Parathyroid adenoma (tissue), 2 donors: Measurements from ENCODE around the gene PTP4A1.
"Not testable (repeated sequence)": the region's sequence is repeated elsewhere in the genome, so short reads cannot be mapped to it uniquely, and the experiment has no call there.

Experiments used
- H2AFZ ChIP-seq: fragments of 300-600 bp; sonication (generic); one replicate; pipeline ENCODE4 v1.7.0; 2017; ENCODE audit warnings: antibody characterized with exemption, mild to moderate bottlenecking
- H3K27ac ChIP-seq: fragments of 300-600 bp; sonication (generic); one replicate; pipeline ENCODE4 v1.7.0; 2017
- H3K27me3 ChIP-seq: fragments of 300-600 bp; sonication (generic); one replicate; pipeline ENCODE4 v1.7.0; 2017; ENCODE audit warnings: low read length; ENCODE audit not compliant: control insufficient read depth, insufficient read depth
- H3K36me3 ChIP-seq: fragments of 300-600 bp; sonication (generic); one replicate; pipeline ENCODE4 v1.7.0; 2017; ENCODE audit warnings: low read length; ENCODE audit not compliant: control insufficient read depth, insufficient read depth
- H3K4me1 ChIP-seq: fragments of 300-600 bp; sonication (generic); one replicate; pipeline ENCODE4 v1.7.0; 2017; ENCODE audit warnings: control low read depth
- H3K4me2 ChIP-seq: fragments of 300-600 bp; sonication (generic); one replicate; pipeline ENCODE4 v1.7.0; 2017; ENCODE audit warnings: low read length
- H3K4me3 ChIP-seq: fragments of 300-600 bp; sonication (generic); one replicate; pipeline ENCODE4 v1.7.0; 2017; ENCODE audit warnings: low read depth, low read length
- H3K79me2 ChIP-seq: fragments of 300-600 bp; sonication (generic); one replicate; pipeline ENCODE4 v1.7.0; 2017; ENCODE audit warnings: control low read depth
- H3K9ac ChIP-seq: fragments of 300-600 bp; sonication (generic); one replicate; pipeline ENCODE4 v1.7.0; 2017; ENCODE audit warnings: mild to moderate bottlenecking
- H3K9me3 ChIP-seq: fragments of 300-600 bp; sonication (generic); one replicate; pipeline ENCODE4 v1.7.0; 2017; ENCODE audit warnings: low read length; ENCODE audit not compliant: control insufficient read depth
- TF ChIP-seq, protein P1 (sequence below): fragments of 300-600 bp; sonication (generic); IDR thresholded peaks from one replicate; pipeline ENCODE4 v1.7.0; 2017; ENCODE audit warnings: antibody characterized with exemption, mild to moderate bottlenecking
- donor health status: primary hyperparathyroidism.

PTP4A1 gene

DNA sequence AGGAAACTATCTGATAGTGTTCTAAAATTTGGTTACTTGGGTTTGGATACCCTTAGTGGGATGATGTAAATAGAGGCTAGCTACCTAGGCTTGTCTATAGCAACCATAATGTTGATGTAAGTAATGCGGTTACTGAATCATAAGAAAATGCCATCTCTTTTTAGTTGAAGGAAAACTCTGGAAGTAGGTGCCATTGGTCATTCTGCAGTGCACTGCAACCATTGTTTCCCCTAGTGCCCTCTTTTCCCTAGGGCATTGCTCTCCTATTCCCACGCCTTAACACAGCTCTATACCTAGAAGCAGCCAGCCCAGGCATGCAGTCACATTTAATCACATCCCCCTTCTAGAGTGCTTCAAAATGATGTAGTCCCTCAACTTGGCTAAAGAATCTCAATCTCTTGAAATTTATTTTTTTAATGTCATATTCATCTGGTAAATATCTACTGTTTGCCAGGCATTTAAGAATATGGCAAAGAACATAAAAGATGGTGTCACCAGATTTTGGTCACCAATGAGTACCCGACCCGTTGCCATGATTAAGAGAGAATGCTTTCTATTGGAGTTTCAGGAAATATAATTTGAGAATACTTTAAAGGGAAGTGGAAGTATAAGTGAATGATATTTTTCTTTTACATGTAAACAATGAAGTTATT, 10.4 kb downstream of the PTP4A1 start:
- Histone ChIP-seq H2AFZ (no peak overlapping the region), H3K4me3 (no peak overlapping the region), H3K9me3 (no peaks in the 10 kb centered on the region), H3K9ac (no peak overlapping the region), H3K79me2 (no peaks in the 10 kb centered on the region), H3K4me1 (no peaks in the 10 kb centered on the region), H3K4me2 (no peak overlapping the region), H3K36me3 (no peaks in the 10 kb centered on the region), H3K27me3 (no peaks in the 10 kb centered on the region), H3K27ac (no peak overlapping the region)
- TF ChIP-seq, protein P1, sequence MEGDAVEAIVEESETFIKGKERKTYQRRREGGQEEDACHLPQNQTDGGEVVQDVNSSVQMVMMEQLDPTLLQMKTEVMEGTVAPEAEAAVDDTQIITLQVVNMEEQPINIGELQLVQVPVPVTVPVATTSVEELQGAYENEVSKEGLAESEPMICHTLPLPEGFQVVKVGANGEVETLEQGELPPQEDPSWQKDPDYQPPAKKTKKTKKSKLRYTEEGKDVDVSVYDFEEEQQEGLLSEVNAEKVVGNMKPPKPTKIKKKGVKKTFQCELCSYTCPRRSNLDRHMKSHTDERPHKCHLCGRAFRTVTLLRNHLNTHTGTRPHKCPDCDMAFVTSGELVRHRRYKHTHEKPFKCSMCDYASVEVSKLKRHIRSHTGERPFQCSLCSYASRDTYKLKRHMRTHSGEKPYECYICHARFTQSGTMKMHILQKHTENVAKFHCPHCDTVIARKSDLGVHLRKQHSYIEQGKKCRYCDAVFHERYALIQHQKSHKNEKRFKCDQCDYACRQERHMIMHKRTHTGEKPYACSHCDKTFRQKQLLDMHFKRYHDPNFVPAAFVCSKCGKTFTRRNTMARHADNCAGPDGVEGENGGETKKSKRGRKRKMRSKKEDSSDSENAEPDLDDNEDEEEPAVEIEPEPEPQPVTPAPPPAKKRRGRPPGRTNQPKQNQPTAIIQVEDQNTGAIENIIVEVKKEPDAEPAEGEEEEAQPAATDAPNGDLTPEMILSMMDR = no peak

DNA sequence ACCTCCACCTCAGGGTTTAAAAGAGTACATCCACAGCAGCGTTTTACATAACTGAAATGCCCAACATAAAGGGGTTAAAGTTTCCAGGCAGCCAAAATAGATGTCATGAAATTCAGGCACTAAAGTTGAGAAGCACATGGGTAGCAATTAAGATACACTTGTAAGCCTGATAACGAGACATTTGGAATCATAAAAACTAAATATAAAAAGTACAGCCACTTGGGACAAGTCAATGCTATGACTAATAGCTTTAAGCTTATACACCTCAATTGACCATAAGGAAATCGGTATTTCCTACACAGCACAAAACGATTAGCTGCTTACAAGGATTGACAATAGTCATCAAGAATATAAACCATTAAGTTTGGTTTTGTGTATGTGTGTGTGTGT, 11.8 kb downstream of the PTP4A1 start:
- TF ChIP-seq, protein P1 = no peak
- no peaks in the 10 kb centered on the region for H3K9me3 ChIP-seq
- no peaks in the 10 kb centered on the region for H3K79me2 ChIP-seq
- H2AFZ ChIP-seq = no peak overlapping the region
- no peaks in the 10 kb centered on the region for H3K27me3 ChIP-seq
- H3K9ac ChIP-seq = no peak overlapping the region
- H3K27ac ChIP-seq = no peak overlapping the region
- no peaks in the 10 kb centered on the region for H3K4me1 ChIP-seq
- H3K4me2 ChIP-seq = no peak overlapping the region
- H3K36me3 ChIP-seq = no peaks in the 10 kb centered on the region
- H3K4me3 ChIP-seq = no peak overlapping the region

DNA sequence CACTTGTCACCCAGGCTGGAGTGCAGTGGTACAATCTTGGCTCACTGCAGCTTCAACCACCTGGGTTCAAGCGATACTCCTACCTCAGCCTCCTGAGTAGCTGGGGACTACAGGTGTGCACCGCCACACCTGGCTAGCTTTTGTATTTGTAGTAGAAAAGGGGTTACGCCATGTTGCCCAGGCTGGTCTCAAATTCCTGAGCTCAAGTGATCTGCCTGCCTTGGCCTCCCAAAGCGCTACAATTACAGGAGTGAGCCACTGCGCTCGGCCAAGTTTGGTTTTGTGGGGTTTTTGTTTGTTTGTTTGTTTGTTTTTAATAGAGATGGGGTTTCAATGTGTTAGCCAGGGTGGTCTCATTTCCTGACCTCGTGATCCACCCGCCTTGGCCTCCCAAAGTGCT, 12.3 kb downstream of the PTP4A1 start:
- H3K27me3 ChIP-seq = no peaks in the 10 kb centered on the region
- H3K27ac ChIP-seq = no peak overlapping the region
- no peak overlapping the region for H2AFZ ChIP-seq
- no peak overlapping the region for H3K9ac ChIP-seq
- no peak overlapping the region for H3K4me2 ChIP-seq
- no peaks in the 10 kb centered on the region for H3K9me3 ChIP-seq
- no peaks in the 10 kb centered on the region for H3K36me3 ChIP-seq
- TF ChIP-seq, protein P1 = no peak
- no peak overlapping the region for H3K4me3 ChIP-seq
- H3K4me1 ChIP-seq = no peaks in the 10 kb centered on the region
- H3K79me2 ChIP-seq = no peaks in the 10 kb centered on the region

DNA sequence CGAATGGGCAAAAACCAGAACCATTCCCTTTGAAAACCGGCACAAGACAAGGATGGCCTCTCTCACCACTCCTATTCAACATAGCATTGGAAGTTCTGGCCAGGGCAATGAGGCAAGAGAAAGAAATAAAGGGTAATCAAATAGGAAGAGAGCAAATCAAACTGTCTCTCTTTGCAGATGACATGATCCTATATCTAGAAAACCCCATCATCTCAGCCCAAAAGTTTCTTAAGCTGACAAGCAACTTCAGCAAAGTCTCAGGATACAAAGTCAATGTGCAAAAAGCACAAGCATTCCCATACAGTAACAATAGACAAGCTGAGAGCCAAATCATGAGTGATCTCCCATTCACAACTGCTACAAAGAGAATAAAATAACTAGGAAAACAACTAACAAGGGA, 13.4 kb downstream of the PTP4A1 start:
- not testable (repeated sequence) for H3K9me3 ChIP-seq, H3K4me2 ChIP-seq, H2AFZ ChIP-seq, H3K27ac ChIP-seq, H3K36me3 ChIP-seq, H3K4me3 ChIP-seq, H3K9ac ChIP-seq, H3K4me1 ChIP-seq, H3K79me2 ChIP-seq, H3K27me3 ChIP-seq

DNA sequence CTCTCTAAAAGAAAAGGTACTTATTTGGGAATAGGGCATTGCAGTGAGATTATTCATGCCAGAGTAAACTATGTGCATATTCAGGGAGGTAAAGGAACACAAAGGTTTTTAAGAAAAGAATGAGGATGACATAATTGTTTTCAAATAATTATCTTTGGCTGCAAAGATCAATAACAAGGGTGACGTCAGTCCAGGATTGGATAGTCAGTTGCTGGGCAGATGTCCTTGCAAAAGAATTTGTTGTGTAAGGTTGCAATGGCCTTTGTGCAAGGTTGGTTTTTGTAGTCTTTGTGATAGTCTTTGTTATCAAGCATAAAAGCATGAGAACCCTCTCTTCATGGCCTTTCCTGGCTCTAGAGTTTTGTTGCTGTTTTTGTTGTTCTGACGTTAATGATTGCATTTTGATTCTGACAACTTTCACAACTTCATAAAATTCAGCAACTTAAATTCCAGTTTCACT, 17.7 kb downstream of the PTP4A1 start:
- no peaks in the 10 kb centered on the region for H3K9me3 ChIP-seq
- no peak overlapping the region for H3K4me2 ChIP-seq
- no peak overlapping the region for H3K4me3 ChIP-seq
- H3K79me2 ChIP-seq = no peaks in the 10 kb centered on the region
- TF ChIP-seq, protein P1 = no peak
- no peaks in the 10 kb centered on the region for H3K4me1 ChIP-seq
- no peak overlapping the region for H2AFZ ChIP-seq
- no peak overlapping the region for H3K9ac ChIP-seq
- no peak overlapping the region for H3K27ac ChIP-seq
- H3K36me3 ChIP-seq = no peaks in the 10 kb centered on the region
- H3K27me3 ChIP-seq = no peaks in the 10 kb centered on the region
